GM18867 (cell line): ENCODE measurements around the gene YIF1B.
"Not testable (repeated sequence)": the region's sequence is repeated elsewhere in the genome, so short reads cannot be mapped to it uniquely, and the experiment has no call there.

ENCODE experiments used
- ATAC-seq: cut with Tn5 transposase; IDR thresholded peaks from one replicate; pipeline ENCODE4 v1.9.1; 2021; ENCODE audit warnings: mild to moderate bottlenecking, moderate library complexity; ENCODE audit not compliant: unreplicated experiment

Gene YIF1B

DNA sequence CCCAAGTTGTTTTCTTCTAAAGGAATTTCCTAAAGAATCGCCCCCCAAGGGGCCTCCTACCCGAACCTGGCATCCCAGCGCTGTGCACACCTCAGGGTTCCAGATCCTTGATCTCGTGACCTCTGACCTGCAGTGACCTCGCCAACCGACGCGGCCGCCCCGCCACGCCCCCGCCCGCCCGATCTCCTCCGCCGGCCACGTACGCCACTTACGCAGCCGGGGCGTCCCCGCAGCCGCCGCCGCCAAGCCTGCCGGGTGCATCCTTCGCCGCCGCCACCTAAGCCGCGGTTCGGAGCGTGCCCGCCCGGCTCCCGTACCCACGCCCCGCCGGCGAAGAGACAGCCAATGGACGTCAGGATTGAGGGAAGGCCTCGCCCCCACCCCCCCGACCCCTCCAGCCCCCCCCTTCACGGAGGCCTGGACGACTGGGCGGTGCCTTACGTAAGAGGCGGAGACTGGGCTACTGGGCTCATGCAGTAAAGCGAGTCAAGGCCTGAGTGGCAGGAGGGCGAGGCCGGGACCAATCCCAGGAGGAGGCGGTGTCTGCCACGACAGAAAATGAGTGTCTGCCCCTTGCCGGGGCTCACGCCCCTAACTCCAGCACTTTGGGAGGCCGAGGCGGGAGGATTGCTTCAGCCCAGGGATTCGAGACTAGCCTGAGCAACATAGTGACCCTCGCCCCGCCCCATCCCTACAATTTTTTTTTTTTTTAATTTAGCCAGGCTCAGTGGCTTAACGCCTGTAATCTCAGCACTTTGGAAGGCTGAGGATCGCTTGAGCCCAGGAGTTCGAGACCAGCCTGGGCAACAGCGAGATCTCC lies at the start of gene YIF1B:
Gene YIF1B (minus strand): TSS at position 291 of the 820 bp plus-strand sequence. CDS start 30 bp downstream, at position 261.
- peak; percentile 83 for ATAC-seq

GRCh38 chr19:38362946-38363688 lies 47.4 kb upstream of the YIF1B start:
- ATAC-seq, result not testable (repeated sequence)

DNA sequence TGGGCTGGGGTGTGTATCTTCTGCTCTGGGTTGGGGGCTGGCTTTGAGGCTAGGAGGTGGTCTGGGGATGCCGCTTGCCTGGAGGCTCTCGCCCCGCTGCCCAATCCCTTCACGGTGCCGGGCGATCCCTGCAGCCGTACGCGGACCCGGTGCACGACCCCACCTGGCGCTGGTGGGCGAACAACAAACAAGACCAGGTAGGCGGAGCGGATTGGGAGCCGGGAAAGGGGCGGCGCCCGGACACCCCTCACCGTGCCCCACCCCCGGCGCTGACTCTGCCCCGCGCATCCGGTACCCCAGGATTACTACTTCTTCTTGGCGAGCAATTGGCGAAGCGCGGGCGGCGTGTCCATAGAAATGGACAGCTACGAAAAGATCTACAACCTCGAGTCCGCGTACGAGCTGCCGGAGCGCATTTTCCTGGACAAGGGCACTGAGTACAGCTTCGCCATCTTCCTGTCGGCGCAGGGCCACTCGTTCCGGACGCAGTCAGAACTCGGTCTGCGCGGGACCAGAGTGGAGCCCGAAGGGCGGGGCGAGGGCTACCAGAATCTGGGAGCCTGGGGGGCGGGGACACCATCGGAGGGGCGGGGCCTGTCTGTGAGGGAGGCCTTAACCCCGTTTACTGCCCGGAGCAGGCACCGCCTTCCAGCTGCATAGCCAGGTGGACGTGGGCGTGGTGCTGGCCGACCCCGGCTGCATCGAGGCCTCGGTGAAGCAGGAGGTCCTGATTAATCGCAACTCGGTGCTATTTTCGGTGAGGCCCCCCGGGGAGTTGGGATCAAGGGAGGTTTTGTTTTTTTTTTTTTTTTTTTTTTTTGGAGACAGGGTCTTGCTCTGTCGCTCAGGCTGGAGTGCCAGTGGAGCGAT lies 46.6 kb upstream of the YIF1B start:
- peak; percentile 47 for ATAC-seq

GRCh38 chr19:38361633-38362075 lies 45.9 kb upstream of the YIF1B start:
- ATAC-seq, result peak; percentile 52

DNA sequence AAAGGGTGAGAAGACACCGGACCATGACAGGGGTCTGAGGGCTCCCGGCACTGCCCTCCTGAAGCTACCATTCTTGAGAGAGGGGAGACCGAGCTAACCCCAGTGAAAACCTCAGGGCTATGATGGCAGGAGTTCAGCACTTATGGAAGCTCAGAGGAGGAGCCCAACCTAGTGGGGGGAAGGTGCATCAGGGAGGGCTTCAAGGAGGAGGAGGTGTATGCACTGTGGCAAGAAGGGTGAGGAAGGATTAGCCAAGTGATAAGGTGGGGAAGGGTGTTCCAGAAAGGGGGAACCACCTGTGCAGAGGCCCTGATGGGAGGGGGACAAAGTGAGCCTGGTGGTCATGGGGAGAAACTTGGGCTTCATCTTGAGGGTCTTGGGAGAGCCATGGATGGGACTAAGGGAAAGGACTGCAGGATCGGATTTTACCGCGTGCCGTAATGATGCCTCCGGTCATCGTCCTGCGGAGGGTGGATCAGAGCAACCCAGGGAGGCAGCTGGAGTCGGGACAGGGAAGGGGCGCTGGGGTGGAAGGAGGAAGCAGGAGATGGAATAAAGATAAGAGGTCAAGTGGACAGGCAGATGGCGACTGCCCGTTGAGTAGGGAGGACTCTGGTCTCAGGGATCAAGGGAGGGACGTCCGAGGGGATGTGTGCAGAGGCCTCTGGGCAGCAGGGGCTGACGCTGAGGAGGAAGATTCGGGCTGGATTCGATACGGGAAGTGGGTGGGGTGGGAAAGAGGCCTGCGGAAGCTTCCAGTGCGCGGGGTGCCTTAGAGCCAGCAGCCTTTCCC lies 45.3 kb upstream of the YIF1B start:
- ATAC-seq, result no peak

DNA sequence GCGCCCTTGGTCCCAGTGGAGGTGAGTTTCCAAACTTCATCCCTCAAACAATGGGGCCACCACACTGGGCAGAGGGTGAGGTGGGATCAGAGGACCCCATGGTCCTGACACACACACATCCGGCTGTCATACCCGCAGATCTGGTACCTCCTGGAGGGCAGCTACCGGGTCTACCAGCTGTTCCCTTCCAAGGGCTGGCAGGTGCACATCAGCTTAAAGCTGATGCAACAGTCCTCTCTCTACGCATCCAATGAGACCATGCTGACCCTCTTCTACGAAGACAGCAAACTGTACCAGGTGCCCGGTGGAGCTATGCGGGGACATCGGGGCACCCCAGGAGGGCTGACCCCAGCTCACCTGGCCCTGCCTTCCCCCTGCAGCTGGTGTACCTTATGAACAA lies 44.6 kb upstream of the YIF1B start:
- no peak for ATAC-seq

- ATAC-seq, result no peak
Observed at GRCh38 chr19:38359242-38360021, 43.7 kb upstream of the YIF1B start.

GRCh38 chr19:38358071-38358470 lies 42.3 kb upstream of the YIF1B start:
- ATAC-seq, result no peak

DNA sequence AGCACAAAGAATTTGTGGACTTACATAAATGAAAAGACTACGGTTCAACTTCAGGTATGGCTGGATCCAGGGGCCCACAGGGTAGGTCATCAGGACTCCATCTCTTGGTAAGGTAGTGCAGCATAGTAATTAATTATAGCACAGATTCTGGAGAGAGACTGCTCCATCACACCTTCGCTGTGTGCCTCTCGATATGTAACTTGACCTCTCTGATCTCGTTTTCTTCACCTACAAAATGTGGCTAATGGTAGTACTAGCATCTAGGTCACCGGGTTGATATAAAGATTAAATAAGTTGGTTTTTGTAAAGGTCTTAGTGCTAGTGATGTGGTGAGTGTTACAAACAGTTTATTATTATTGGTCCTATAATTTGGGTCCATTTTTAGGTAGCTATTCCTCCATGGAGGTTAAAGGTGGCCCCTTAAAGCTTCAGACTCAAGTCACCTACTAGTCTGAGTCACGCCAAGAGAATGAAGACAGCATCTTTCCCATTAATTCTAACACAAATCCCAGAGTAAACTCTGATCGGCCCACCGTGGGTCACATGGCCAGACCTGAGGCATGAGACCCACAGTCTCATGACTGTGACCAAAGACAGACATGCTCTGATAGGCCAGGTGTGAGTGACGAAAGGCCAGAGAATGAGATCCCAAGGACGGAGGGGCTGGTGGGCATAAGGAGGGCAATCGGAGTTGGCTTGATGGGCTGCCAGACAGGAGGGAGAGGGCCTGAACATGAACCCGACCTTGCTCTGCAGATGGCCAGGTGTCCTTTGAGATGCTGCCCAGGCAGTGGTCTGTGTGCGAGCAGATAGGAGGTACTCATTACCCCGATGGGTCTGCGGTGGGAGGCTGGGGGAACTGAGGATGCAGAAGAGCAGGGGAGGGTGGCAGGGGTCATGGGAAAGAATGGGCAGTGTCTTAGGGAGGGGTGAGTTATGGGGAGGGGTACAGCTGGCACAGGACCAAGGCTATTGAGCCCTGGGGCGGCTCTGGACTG lies 40.3 kb upstream of the YIF1B start:
- no peak for ATAC-seq

DNA sequence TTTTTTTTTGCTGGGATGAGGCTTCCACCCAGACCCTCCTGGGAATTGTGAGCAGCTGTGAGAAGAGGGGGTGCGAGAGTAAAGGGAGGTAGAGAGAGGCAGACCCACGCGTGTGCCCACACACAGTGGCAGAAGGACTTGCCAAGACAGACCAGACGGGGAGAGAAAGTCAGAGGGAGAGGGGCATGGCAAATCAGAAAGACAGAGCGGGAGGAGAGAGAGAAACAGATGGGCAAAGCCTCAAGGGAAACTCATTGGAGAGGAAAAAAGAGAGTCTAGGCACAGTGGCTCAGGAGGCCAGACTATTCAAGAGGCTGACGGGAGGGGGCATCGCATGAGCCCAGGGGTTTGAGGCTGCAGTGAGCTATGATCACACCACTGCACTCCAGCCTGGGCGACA lies 36.9 kb upstream of the YIF1B start:
- no peak for ATAC-seq

GRCh38 chr19:38351865-38352395 lies 36.2 kb upstream of the YIF1B start:
- no peak for ATAC-seq

GRCh38 chr19:38350883-38351282 lies 35.1 kb upstream of the YIF1B start:
- no peak for ATAC-seq

- ATAC-seq, result no peak
Observed at GRCh38 chr19:38346837-38347236, 31.1 kb upstream of the YIF1B start.

DNA sequence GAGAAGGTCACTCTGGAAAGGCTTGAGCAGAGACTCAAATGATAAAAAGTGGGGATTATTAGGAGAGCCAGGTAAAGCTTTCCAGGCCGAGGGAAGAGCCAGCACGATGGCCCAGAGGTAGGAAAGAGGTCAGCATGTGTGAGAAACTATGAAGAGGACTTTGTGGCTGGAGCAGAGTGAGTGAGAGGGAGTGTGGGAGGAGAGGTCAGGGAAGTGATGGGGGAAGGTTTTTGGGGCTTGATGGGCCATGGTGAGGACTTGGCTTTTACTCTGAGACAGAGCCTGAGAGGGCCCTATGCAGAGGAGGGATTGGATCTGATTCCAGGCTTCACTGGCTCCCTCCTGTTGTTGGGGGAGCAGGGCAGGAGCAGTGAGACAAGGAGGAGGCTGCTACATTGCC lies 25.2 kb upstream of the YIF1B start:
- no peak for ATAC-seq

GRCh38 chr19:38339011-38339410 lies 23.3 kb upstream of the YIF1B start:
- not testable (repeated sequence) for ATAC-seq

- ATAC-seq, result no peak
Observed at GRCh38 chr19:38337360-38337653, 21.6 kb upstream of the YIF1B start.

GRCh38 chr19:38336638-38337359 lies 21.1 kb upstream of the YIF1B start:
- ATAC-seq, result peak; percentile 57
